ENCODE data around the gene CRYBB3. TPM values are rescaled to one million over a fixed set of nuclear protein-coding genes. Genes with fewer than 3 reads are reported as not detected.
"Not testable (repeated sequence)": the region's sequence is repeated elsewhere in the genome, so short reads cannot be mapped to it uniquely, and the experiment has no call there.

Gene CRYBB3
- total and polyA plus RNA-seq, 9 donors, result 0.13 to 0.59 (median 0.28) TPM; not detected in 3

DNA sequence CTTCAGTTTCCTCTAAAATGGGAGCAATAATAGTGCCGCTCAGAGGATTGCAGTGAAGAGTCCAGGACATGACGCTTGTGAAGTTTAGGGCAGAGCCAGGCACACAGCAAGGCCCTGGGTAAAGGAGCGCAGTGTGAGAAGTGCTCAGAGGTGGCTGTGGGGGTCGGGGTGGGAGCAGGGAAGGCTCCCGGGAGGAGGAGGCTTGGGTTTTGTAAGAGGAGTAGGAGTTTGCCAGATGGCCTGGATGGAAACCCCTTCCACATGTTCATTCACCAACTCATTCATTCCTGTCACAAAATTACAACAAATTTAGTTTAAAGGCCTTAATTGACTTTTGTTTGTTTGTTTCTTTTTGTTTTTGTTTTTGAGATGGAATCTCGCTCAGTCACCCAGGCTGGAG is 36.8 kb downstream of the CRYBB3 start:
- WGBS (ENCODE audit: insufficient coverage), result 89% methylated on average over 2 of the region's 6 CpGs
- H3K4me3 ChIP-seq (ENCODE audit: low read length), result no peak overlapping the region
- no peaks in the 10 kb centered on the region for H3K36me3 ChIP-seq (ENCODE audit: control insufficient read depth, insufficient read depth, low read length)
- H3K27me3 ChIP-seq (ENCODE audit: control insufficient read depth, insufficient read depth, low read length), result peaks cover 5% of the 10 kb centered on the region
- no peak for DNase-seq
- H3K4me1 ChIP-seq (ENCODE audit: control insufficient read depth, insufficient read depth, low read length), result peaks cover 3% of the 10 kb centered on the region
- no peaks in the 10 kb centered on the region for H3K9me3 ChIP-seq (replicated peaks; ENCODE audit: control insufficient read depth, low read depth, low read length)
- H3K27ac ChIP-seq (ENCODE audit: low read length), result no peak overlapping the region

DNA sequence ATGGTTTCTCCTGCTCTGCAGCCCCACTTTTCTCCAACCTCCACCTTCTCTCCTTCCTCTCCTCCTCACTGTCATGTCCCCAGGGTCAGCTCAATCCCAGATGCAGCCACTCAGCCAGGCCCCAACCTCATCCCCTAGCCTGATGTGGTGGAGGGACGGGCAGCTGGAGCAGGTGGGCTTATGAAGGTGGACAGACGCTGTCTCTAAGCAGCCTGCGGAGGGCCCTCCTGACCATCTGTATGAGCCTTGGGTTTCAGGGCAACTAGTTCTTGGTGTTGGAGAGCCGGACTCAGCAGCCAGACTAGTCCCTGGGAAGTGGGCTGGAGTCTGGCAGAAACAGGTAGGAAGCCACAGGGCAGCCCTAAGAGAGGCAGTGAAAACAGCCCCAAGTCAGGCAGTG is 37.8 kb downstream of the CRYBB3 start:
- Histone ChIP-seq H3K27me3 (ENCODE audit: control insufficient read depth, insufficient read depth, low read length) (peaks cover 5% of the 10 kb centered on the region), H3K9me3 (replicated peaks; ENCODE audit: control insufficient read depth, low read depth, low read length) (no peaks in the 10 kb centered on the region), H3K4me1 (ENCODE audit: control insufficient read depth, insufficient read depth, low read length) (peaks cover 3% of the 10 kb centered on the region), H3K27ac (ENCODE audit: low read length) (no peak overlapping the region), H3K4me3 (ENCODE audit: low read length) (no peak overlapping the region), H3K36me3 (ENCODE audit: control insufficient read depth, insufficient read depth, low read length) (no peaks in the 10 kb centered on the region)
- no peak for DNase-seq
- WGBS (ENCODE audit: insufficient coverage), result 80% methylated on average over 1 of the region's 4 CpGs

DNA sequence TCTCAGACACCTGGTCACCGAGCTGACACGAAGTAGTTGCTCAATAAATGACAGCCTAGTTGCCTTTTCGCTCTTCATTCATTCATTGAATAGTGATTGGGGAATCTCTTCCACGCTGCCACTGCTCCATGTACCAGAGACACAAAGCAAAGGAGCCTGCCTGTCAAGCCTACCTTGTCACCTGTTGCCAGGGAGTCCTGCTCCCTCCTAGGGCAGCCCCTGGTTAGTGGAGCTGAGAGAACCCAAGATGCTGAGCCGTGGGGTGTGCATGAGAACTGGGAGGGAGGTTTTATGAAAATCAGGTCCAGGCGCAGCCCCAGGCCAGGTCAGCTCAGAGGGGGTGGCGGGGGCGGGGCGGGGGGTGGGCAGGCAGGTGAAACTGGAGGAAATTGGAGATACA is 38.4 kb downstream of the CRYBB3 start:
- H3K36me3 ChIP-seq (ENCODE audit: control insufficient read depth, insufficient read depth, low read length); H3K27me3 ChIP-seq (ENCODE audit: control insufficient read depth, insufficient read depth, low read length); H3K4me1 ChIP-seq (ENCODE audit: control insufficient read depth, insufficient read depth, low read length); H3K27ac ChIP-seq (ENCODE audit: low read length); H3K9me3 ChIP-seq (replicated peaks; ENCODE audit: control insufficient read depth, low read depth, low read length); H3K4me3 ChIP-seq (ENCODE audit: low read length); DNase-seq: not testable (repeated sequence)
- WGBS (ENCODE audit: insufficient coverage), result no CpG with 5 or more reads among the region's 9 CpGs

DNA sequence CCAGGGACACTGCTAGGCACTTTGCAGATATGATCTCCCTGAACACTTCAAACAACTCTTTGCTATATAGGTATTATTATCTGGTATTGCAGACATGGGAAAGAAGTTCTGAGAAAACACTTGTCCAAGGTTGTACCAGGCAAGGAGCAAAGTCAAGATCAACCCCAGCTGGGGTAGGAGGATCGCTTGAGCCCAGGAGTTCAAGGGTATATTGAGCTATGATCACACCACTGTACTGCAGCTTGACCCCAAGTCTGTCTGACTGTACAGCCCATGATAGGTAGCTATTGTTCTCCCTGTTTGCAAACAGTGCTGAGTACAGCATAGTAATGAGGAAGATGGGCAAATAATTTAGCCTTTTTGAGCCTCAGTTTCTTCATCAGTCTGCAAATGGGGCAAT is 55.5 kb downstream of the CRYBB3 start:
- H3K36me3 ChIP-seq (ENCODE audit: control insufficient read depth, insufficient read depth, low read length), result not testable (repeated sequence)

More for the DNA sequence above, 55.5 kb downstream of the CRYBB3 start:
- DNase-seq; H3K4me3 ChIP-seq (ENCODE audit: low read length); H3K27me3 ChIP-seq (ENCODE audit: control insufficient read depth, insufficient read depth, low read length); H3K9me3 ChIP-seq (replicated peaks; ENCODE audit: control insufficient read depth, low read depth, low read length); H3K27ac ChIP-seq (ENCODE audit: low read length); H3K4me1 ChIP-seq (ENCODE audit: control insufficient read depth, insufficient read depth, low read length): not testable (repeated sequence)
- WGBS (ENCODE audit: insufficient coverage), result no CpG with 5 or more reads among the region's 1 CpG

Other genes starting within 250 kb of the CRYBB3 start
- gene KIAA1671, start 247.1 kb upstream of the CRYBB3 start, total RNA-seq, result 10.8 TPM
- gene KIAA1671, start 247.1 kb upstream of the CRYBB3 start, polyA plus RNA-seq (ENCODE audit: insufficient read depth in 1 of 8, insufficient read length in 8 of 8, low replicate concordance in 1 of 8), result 10 to 100 TPM; 20.4 to 34.5 (median 26.6) TPM
- gene CRYBB2, start 19.8 kb downstream of the CRYBB3 start, total RNA-seq, result 0.09 TPM
- under 1 TPM in 3 of 8 donors, not detected in 5; 0.28 to 0.45 (median 0.38) TPM for gene CRYBB2, start 19.8 kb downstream of the CRYBB3 start, polyA plus RNA-seq (ENCODE audit: insufficient read depth in 1 of 8, insufficient read length in 8 of 8, low replicate concordance in 1 of 8)